Liver (tissue), 9 donors: Measurements from ENCODE around the gene MYO3B. TPM values are rescaled to one million over a fixed set of nuclear protein-coding genes. Genes with fewer than 3 reads are reported as not detected.

Experiments
- DNase-seq: peaks from one replicate; pipeline ENCODE4 v3.0.0-alpha.2; 2017; ENCODE audit warnings: low spot score
- H3K27ac ChIP-seq, 2 donors: one replicate each; pipeline ENCODE4 v1.7.0; 2013; ENCODE audit warnings: inconsistent platforms in 2 of 2, low read length in 2 of 2, control low read depth in 1 of 2, low read depth in 1 of 2, mild to moderate bottlenecking in 1 of 2
- H3K27me3 ChIP-seq, 4 donors: one replicate each; pipeline versions ENCODE4 v1.6.1 to v1.7.0; 2013; ENCODE audit warnings: low read length in 3 of 4, inconsistent platforms in 1 of 4, mild to moderate bottlenecking in 1 of 4, moderate library complexity in 1 of 4; ENCODE audit not compliant: control insufficient read depth in 4 of 4, insufficient read depth in 4 of 4
- H3K36me3 ChIP-seq, 4 donors: one replicate each; pipeline versions ENCODE4 v1.6.1 to v1.7.0; 2013; ENCODE audit warnings: low read length in 3 of 4, mild to moderate bottlenecking in 3 of 4, low read depth in 1 of 4, moderate library complexity in 1 of 4; ENCODE audit not compliant: control insufficient read depth in 4 of 4, insufficient read depth in 3 of 4
- H3K4me1 ChIP-seq, 4 donors: one replicate each; pipeline versions ENCODE4 v1.6.1 to v1.7.0; 2013; ENCODE audit warnings: low read length in 3 of 4, mild to moderate bottlenecking in 3 of 4, moderate library complexity in 1 of 4; ENCODE audit not compliant: control insufficient read depth in 4 of 4, insufficient read depth in 4 of 4
- H3K4me3 ChIP-seq, 3 donors: one replicate each; pipeline versions ENCODE4 v1.6.1 to v1.7.0; 2013; ENCODE audit warnings: low read length in 3 of 3, control low read depth in 1 of 3, low read depth in 1 of 3, mild to moderate bottlenecking in 1 of 3
- H3K9ac ChIP-seq, 2 donors: one replicate each; pipeline ENCODE4 v1.7.0; 2013; ENCODE audit warnings: low read length in 2 of 2, mild to moderate bottlenecking in 2 of 2, moderate library complexity in 2 of 2, control low read depth in 1 of 2, low read depth in 1 of 2
- H3K9me3 ChIP-seq, 4 donors: one replicate each; pipeline versions ENCODE4 v1.6.1 to v1.7.0; 2013; ENCODE audit warnings: low read length in 3 of 4; ENCODE audit not compliant: control insufficient read depth in 4 of 4
- FOXA1 ChIP-seq: IDR thresholded peaks from 2 replicates; pipeline ENCODE4 v1.6.1; 2016; ENCODE audit warnings: antibody characterized with exemption
- FOXA2 ChIP-seq: IDR thresholded peaks from 2 replicates; pipeline ENCODE4 v1.6.1; 2016; ENCODE audit warnings: antibody characterized with exemption
- GABPA ChIP-seq, 2 donors: IDR thresholded peaks in 1 of 2; conservative IDR thresholded peaks in 1 of 2; 2 replicates each; pipeline ENCODE4 v1.6.1; 2016; ENCODE audit warnings: antibody characterized with exemption in 2 of 2, mild to moderate bottlenecking in 1 of 2, moderate library complexity in 1 of 2
- HNF4A ChIP-seq, 2 donors: conservative IDR thresholded peaks; 2 replicates each; pipeline ENCODE4 v1.6.1; 2016; ENCODE audit warnings: antibody characterized with exemption in 2 of 2, mild to moderate bottlenecking in 2 of 2
- HNF4G ChIP-seq: IDR thresholded peaks from 2 replicates; pipeline ENCODE4 v1.6.1; 2016; ENCODE audit warnings: antibody characterized with exemption
- NR2F2 ChIP-seq: IDR thresholded peaks from 2 replicates; pipeline ENCODE4 v1.6.1; 2016; ENCODE audit warnings: antibody characterized with exemption
- RXRA ChIP-seq, 2 donors: IDR thresholded peaks; 2 replicates each; pipeline ENCODE4 v1.6.1; 2017 to 2018; ENCODE audit warnings: antibody characterized with exemption in 2 of 2, mild to moderate bottlenecking in 1 of 2
- SP1 ChIP-seq: IDR thresholded peaks from 2 replicates; pipeline ENCODE4 v1.6.1; 2018; ENCODE audit warnings: antibody characterized with exemption, mild to moderate bottlenecking
- TAF1 ChIP-seq: conservative IDR thresholded peaks from 2 replicates; pipeline ENCODE4 v1.6.1; 2016; ENCODE audit warnings: antibody characterized with exemption, mild to moderate bottlenecking
- YY1 ChIP-seq: IDR thresholded peaks from 2 replicates; pipeline ENCODE4 v1.6.1; 2016; ENCODE audit warnings: antibody characterized with exemption, mild to moderate bottlenecking
- WGBS: extraction: QIAGEN DNeasy Blood & Tissue Kit; methylation state at CpG from one replicate; pipeline ENCODE4 v1.1.7; 2013; 5-methylcytosine and 5-hydroxymethylcytosine counted together
- polyA plus RNA-seq, 2 donors: library from polyadenylated mRNA; stranded (reverse) in 1 of 2; unstranded in 1 of 2; fragments of 200-250 nt in 1 of 2; fragments of >200 nt in 1 of 2; fragmentation: Nextera tagmentation in 1 of 2; extraction: Ambion mirVana in 1 of 2; gene quantifications; one replicate each; pipeline versions ENCODE4 v1.2.1 to v1.2.3, GENCODE V29; 2013 to 2015
- total RNA-seq, 2 donors: library from RNA; depleted of rRNA; stranded (reverse); fragments of >200 nt; gene quantifications; one replicate each; pipeline ENCODE4 v1.2.3, GENCODE V29; 2014
- TF ChIP-seq, protein P1 (sequence below): IDR thresholded peaks from 2 replicates; pipeline ENCODE4 v1.6.1; 2016; ENCODE audit warnings: antibody characterized with exemption, mild to moderate bottlenecking
- TF ChIP-seq, protein P2 (sequence below): IDR thresholded peaks from 2 replicates; pipeline ENCODE4 v1.6.1; 2016; ENCODE audit warnings: antibody characterized with exemption
- TF ChIP-seq, protein P3 (sequence below): fragments of 150-350 bp; IDR thresholded peaks from 2 replicates; pipeline ENCODE4 v1.5.1; 2017; ENCODE audit warnings: improper control_type of control experiment, low read depth, low read length; ENCODE audit not compliant: missing input control
- donor health status: healthy.
- donor health status: healthy.
- donor health status: healthy.
- donor health status: healthy.
- donor health status: healthy.

Gene MYO3B
- total and polyA plus RNA-seq, 4 donors: under 0.01 to 0.05 TPM; not detected in 2

DNA sequence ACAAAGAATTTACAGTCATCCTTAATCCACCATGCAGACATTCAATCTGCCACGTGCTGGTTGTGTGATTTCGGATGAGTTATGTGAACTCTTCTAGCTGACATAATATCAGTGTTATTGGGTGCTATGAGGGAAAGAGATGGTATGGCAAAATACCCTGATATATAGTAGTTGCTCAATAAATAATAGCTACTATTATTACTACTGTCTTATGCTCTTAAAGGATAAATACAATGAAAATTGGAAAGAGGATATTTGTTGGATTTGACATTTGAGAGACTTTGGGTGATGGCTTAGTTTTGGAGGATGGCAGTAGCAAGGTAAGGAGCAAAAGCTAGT is 86.5 kb downstream of the MYO3B start:
- Histone ChIP-seq H3K27ac (no peak overlapping the region), H3K4me3 (no peak overlapping the region), H3K27me3 (peaks cover 0 to 2% (median 0%) of the 10 kb centered on the region in 4 donors), H3K36me3 (no peaks in the 10 kb centered on the region), H3K9ac (no peak overlapping the region), H3K4me1 (no peaks in the 10 kb centered on the region), H3K9me3 (peaks cover 0 to 10% (median 6%) of the 10 kb centered on the region in 4 donors)
- WGBS: 82% methylated on average over 2 of the region's 2 CpGs
- no peak for DNase-seq
- TF ChIP-seq HNF4G (no peak), HNF4A (conservative IDR thresholded peaks at IDR 0.05) (no peak), YY1 (no peak), TAF1 (no peak), FOXA1 (no peak), SP1 (no peak), FOXA2 (no peak), GABPA (IDR thresholded peaks at IDR 0.05 in 1 of 2, conservative IDR thresholded peaks at IDR 0.05 in 1 of 2) (no peak)
- TF ChIP-seq, protein P1, sequence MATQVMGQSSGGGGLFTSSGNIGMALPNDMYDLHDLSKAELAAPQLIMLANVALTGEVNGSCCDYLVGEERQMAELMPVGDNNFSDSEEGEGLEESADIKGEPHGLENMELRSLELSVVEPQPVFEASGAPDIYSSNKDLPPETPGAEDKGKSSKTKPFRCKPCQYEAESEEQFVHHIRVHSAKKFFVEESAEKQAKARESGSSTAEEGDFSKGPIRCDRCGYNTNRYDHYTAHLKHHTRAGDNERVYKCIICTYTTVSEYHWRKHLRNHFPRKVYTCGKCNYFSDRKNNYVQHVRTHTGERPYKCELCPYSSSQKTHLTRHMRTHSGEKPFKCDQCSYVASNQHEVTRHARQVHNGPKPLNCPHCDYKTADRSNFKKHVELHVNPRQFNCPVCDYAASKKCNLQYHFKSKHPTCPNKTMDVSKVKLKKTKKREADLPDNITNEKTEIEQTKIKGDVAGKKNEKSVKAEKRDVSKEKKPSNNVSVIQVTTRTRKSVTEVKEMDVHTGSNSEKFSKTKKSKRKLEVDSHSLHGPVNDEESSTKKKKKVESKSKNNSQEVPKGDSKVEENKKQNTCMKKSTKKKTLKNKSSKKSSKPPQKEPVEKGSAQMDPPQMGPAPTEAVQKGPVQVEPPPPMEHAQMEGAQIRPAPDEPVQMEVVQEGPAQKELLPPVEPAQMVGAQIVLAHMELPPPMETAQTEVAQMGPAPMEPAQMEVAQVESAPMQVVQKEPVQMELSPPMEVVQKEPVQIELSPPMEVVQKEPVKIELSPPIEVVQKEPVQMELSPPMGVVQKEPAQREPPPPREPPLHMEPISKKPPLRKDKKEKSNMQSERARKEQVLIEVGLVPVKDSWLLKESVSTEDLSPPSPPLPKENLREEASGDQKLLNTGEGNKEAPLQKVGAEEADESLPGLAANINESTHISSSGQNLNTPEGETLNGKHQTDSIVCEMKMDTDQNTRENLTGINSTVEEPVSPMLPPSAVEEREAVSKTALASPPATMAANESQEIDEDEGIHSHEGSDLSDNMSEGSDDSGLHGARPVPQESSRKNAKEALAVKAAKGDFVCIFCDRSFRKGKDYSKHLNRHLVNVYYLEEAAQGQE: no peak
- TF ChIP-seq, protein P2, sequence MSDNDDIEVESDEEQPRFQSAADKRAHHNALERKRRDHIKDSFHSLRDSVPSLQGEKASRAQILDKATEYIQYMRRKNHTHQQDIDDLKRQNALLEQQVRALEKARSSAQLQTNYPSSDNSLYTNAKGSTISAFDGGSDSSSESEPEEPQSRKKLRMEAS: no peak
- TF ChIP-seq, protein P3, sequence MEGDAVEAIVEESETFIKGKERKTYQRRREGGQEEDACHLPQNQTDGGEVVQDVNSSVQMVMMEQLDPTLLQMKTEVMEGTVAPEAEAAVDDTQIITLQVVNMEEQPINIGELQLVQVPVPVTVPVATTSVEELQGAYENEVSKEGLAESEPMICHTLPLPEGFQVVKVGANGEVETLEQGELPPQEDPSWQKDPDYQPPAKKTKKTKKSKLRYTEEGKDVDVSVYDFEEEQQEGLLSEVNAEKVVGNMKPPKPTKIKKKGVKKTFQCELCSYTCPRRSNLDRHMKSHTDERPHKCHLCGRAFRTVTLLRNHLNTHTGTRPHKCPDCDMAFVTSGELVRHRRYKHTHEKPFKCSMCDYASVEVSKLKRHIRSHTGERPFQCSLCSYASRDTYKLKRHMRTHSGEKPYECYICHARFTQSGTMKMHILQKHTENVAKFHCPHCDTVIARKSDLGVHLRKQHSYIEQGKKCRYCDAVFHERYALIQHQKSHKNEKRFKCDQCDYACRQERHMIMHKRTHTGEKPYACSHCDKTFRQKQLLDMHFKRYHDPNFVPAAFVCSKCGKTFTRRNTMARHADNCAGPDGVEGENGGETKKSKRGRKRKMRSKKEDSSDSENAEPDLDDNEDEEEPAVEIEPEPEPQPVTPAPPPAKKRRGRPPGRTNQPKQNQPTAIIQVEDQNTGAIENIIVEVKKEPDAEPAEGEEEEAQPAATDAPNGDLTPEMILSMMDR: no peak

DNA sequence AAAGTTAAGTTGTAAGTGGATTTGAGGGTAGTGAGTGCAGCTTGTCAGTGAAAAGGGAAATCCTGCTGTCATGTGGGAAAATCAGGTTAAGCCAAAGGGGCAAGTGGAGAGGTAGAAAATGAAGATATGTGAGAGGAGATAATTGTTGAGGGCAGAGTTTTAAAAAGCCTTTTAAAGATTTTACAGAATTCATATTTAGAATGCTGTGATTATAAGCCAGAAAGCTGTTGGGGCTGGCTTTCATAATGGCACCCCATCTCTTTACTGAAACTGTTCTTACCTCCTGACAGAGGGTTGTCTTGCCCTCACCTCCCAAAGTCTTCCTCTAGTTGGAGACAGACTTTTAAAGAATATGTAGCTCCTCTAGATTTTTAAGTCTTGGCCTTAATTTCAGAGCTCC is 86.9 kb downstream of the MYO3B start:
- Histone ChIP-seq H3K9me3 (peaks cover 0 to 10% (median 6%) of the 10 kb centered on the region in 4 donors), H3K27me3 (peaks cover 0 to 5% (median 0%) of the 10 kb centered on the region in 4 donors), H3K9ac (no peak overlapping the region), H3K36me3 (no peaks in the 10 kb centered on the region), H3K27ac (no peak overlapping the region), H3K4me3 (no peak overlapping the region), H3K4me1 (no peaks in the 10 kb centered on the region)
- DNase-seq: no peak
- TF ChIP-seq FOXA2 (no peak), RXRA (IDR thresholded peaks at IDR 0.05) (no peak), SP1 (no peak), FOXA1 (no peak)
- TF ChIP-seq, protein P2: no peak

DNA sequence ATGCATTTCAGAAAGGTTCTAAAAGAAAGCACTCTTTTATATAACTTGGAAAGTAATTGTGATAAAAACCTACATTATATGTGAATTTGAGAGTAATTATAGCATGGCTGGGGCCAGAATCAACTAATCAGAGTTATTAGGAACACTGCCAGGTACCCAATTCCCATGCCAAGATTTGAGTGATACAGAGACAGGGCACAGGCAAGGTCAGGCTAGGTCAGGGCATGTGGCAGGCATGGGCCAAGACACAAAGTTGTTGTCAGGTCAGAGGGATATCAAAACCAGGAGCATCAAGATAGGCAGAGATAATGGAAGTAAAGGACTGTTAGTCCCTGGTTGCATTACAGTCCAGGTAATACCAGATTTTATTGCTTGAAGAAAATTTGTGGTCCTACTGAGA is 87.4 kb downstream of the MYO3B start:
- H3K9ac ChIP-seq: no peak overlapping the region
- no peak for TF ChIP-seq GABPA (IDR thresholded peaks at IDR 0.05 in 1 of 2, conservative IDR thresholded peaks at IDR 0.05 in 1 of 2)
- TF ChIP-seq NR2F2: no peak
- TF ChIP-seq RXRA (IDR thresholded peaks at IDR 0.05): no peak
- no peak for TF ChIP-seq SP1
- DNase-seq: no peak
- peaks cover 0 to 6% (median 0%) of the 10 kb centered on the region in 4 donors for H3K27me3 ChIP-seq
- no peaks in the 10 kb centered on the region for H3K4me1 ChIP-seq
- H3K36me3 ChIP-seq: no peaks in the 10 kb centered on the region
- no peak overlapping the region for H3K4me3 ChIP-seq
- H3K9me3 ChIP-seq: peaks cover 0 to 10% (median 6%) of the 10 kb centered on the region in 4 donors
- no peak overlapping the region for H3K27ac ChIP-seq
